Fibroblast of pulmonary artery (primary cell): ENCODE results near the gene SH3D21.

ENCODE experiments used
- DNase-seq: peaks from one replicate; pipeline ENCODE4 v3.0.0-alpha.2; 2010; ENCODE audit warnings: low read depth
- H3K4me3 ChIP-seq: replicated peaks from 2 replicates; pipeline ENCODE4 v1.5.1; 2011; ENCODE audit warnings: low read depth, mild to moderate bottlenecking, control low read depth, low read length, moderate library complexity
- CTCF ChIP-seq: IDR thresholded peaks from 2 replicates; pipeline ENCODE4 v1.5.1; 2011; ENCODE audit warnings: mild to moderate bottlenecking, control low read depth, low read length, inconsistent platforms; ENCODE audit errors: missing control alignments

The SH3D21 gene

GRCh38 chr1:36328088-36328480 is 21.9 kb downstream of the SH3D21 start:
- H3K4me3 ChIP-seq = no peak overlapping the region
- TF ChIP-seq CTCF = no peak
- DNase-seq = no peak

- no peak for DNase-seq
- no peak for TF ChIP-seq CTCF
Observed at GRCh38 chr1:36328713-36329112, 22.5 kb downstream of the SH3D21 start.

GRCh38 chr1:36329817-36330216 is 23.6 kb downstream of the SH3D21 start:
- no peak for DNase-seq
- no peak overlapping the region for H3K4me3 ChIP-seq
- no peak for TF ChIP-seq CTCF

More at GRCh38 chr1:36328713-36329112, 22.5 kb downstream of the SH3D21 start:
- H3K4me3 ChIP-seq = no peak overlapping the region

- H3K4me3 ChIP-seq = no peak overlapping the region
- DNase-seq = no peak
- no peak for TF ChIP-seq CTCF
Observed at GRCh38 chr1:36330940-36331339, 24.8 kb downstream of the SH3D21 start.

- TF ChIP-seq CTCF = no peak
- no peak overlapping the region for H3K4me3 ChIP-seq
- DNase-seq = no peak
Observed at GRCh38 chr1:36337830-36338229, 31.7 kb downstream of the SH3D21 start.

- DNase-seq = no peak
- TF ChIP-seq CTCF = no peak
- H3K4me3 ChIP-seq = no peak overlapping the region
Observed at GRCh38 chr1:36339215-36339614, 33.0 kb downstream of the SH3D21 start.

- no peak for TF ChIP-seq CTCF
- no peak overlapping the region for H3K4me3 ChIP-seq
Observed at GRCh38 chr1:36339615-36340014, 33.4 kb downstream of the SH3D21 start.

More at GRCh38 chr1:36339615-36340014, 33.4 kb downstream of the SH3D21 start:
- no peak for DNase-seq
